Neural progenitor cell (in vitro differentiated cells): Measurements from ENCODE around the gene NPIPB2.
"Not testable (repeated sequence)": the region's sequence is repeated elsewhere in the genome, so short reads cannot be mapped to it uniquely, and the experiment has no call there.

Experiments
- EZH2 ChIP-seq: fragments of 200-600 bp; sonication (generic); IDR thresholded peaks from 2 replicates; pipeline ENCODE4 v1.6.1; 2017; ENCODE audit warnings: antibody characterized with exemption, mild to moderate bottlenecking, moderate library complexity
- EZH2phosphoT487 ChIP-seq: fragments of 200-600 bp; sonication (generic); IDR thresholded peaks from 2 replicates; pipeline ENCODE4 v1.6.1; 2017; ENCODE audit warnings: antibody characterized with exemption
- TF ChIP-seq, protein P1 (sequence below): fragments of 200-600 bp; sonication (generic); IDR thresholded peaks from 2 replicates; pipeline ENCODE4 v1.5.1; 2017; ENCODE audit warnings: antibody characterized with exemption, mild to moderate bottlenecking

DNA sequence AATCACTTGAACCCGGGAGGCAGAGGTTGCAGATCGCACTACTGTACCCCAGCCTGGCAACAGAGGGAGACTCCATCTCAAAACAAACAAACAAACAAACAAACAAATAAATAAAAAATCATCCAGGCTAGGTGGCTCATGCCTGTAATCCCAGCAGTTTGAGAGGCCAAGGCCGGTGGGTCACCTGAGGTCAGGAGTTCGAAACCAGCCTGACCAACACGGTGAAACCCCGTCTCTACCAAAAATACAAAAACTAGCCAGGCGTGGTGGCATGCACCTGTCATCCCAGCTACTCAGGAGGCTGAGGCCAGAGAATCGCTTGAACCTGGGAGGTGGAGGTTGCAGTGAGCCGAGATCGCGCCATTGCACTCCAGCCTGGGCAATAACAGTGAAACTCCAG is 21.1 kb upstream of the NPIPB2 start:
- not testable (repeated sequence) for TF ChIP-seq EZH2, EZH2phosphoT487
- TF ChIP-seq, protein P1, sequence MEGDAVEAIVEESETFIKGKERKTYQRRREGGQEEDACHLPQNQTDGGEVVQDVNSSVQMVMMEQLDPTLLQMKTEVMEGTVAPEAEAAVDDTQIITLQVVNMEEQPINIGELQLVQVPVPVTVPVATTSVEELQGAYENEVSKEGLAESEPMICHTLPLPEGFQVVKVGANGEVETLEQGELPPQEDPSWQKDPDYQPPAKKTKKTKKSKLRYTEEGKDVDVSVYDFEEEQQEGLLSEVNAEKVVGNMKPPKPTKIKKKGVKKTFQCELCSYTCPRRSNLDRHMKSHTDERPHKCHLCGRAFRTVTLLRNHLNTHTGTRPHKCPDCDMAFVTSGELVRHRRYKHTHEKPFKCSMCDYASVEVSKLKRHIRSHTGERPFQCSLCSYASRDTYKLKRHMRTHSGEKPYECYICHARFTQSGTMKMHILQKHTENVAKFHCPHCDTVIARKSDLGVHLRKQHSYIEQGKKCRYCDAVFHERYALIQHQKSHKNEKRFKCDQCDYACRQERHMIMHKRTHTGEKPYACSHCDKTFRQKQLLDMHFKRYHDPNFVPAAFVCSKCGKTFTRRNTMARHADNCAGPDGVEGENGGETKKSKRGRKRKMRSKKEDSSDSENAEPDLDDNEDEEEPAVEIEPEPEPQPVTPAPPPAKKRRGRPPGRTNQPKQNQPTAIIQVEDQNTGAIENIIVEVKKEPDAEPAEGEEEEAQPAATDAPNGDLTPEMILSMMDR = not testable (repeated sequence)
